PFSK-1 (cell line): Measurements from ENCODE around the gene SLC4A8.

Experiments used
- FOXP2 ChIP-seq: optimal IDR thresholded peaks from 2 replicates; pipeline ENCODE3; 2011; ENCODE audit warnings: borderline replicate concordance, control low read depth, inconsistent platforms; ENCODE audit not compliant: insufficient read depth; ENCODE audit errors: extremely low read length, extremely low read depth
- POLR2AphosphoS5 ChIP-seq: IDR thresholded peaks from 2 replicates; pipeline ENCODE4 v1.6.1; 2012; ENCODE audit warnings: low read depth, mild to moderate bottlenecking, control low read depth, low read length, moderate library complexity
- REST ChIP-seq, 2 experiments: IDR thresholded peaks; 2 replicates each; pipeline versions ENCODE4 v1.6.1 to v1.8.0; 2011 to 2012; ENCODE audit warnings: low read depth in 2 of 2, low read length in 2 of 2, control low read depth in 1 of 2, inconsistent platforms in 1 of 2, mild to moderate bottlenecking in 1 of 2, moderate library complexity in 1 of 2; ENCODE audit not compliant: insufficient read depth in 1 of 2
- SIN3A ChIP-seq: IDR thresholded peaks from 2 replicates; pipeline ENCODE4 v1.6.1; 2012; ENCODE audit warnings: mild to moderate bottlenecking, low read length, moderate library complexity, borderline replicate concordance; ENCODE audit not compliant: insufficient read depth
- TAF1 ChIP-seq: IDR thresholded peaks from 2 replicates; pipeline ENCODE4 v1.6.1; 2012; ENCODE audit warnings: low read length, control low read depth, borderline replicate concordance; ENCODE audit not compliant: insufficient read depth

GRCh38 chr12:51393676-51394545 lies 30.7 kb upstream of the SLC4A8 start:
- TF ChIP-seq POLR2AphosphoS5 (no peak), SIN3A (peak; percentile 72; the same call in 1 of the 2 replicates), TAF1 (no peak), REST (IDR thresholded peaks at IDR 0.05; ENCODE audit: insufficient read depth in 1 of 2, low read depth in 2 of 2, low read length in 2 of 2) (no peak), FOXP2 (peak; percentile 20)
